K562 (cell line): ENCODE results near the gene GIPC3. TPM values are rescaled to one million over a fixed set of nuclear protein-coding genes. Genes with fewer than 3 reads are reported as not detected.

Source experiments
- ATF1 ChIP-seq, 2 experiments: fragments of 450-650 bp in 1 of 2; IDR thresholded peaks; 2 replicates each; pipeline ENCODE4 v1.6.1; 2016; ENCODE audit warnings: missing compliant biosample characterization in 1 of 2, missing genetic modification characterization in 1 of 2
- CBFB ChIP-seq: sonication (generic); formaldehyde crosslinking; IDR thresholded peaks from 2 replicates; pipeline ENCODE4 v1.4.0; 2020; ENCODE audit warnings: mild to moderate bottlenecking, missing genetic modification reagents
- CBX1 ChIP-seq: sonication (generic); IDR thresholded peaks from 2 replicates; pipeline ENCODE4 v1.6.1; 2016; ENCODE audit warnings: antibody characterized with exemption, low read depth, mild to moderate bottlenecking
- CTBP1 ChIP-seq: fragments of 450-650 bp; IDR thresholded peaks from 2 replicates; pipeline ENCODE4 v1.6.1; 2016; ENCODE audit warnings: borderline replicate concordance
- DPF2 ChIP-seq: fragments of 450-650 bp; IDR thresholded peaks from 2 replicates; pipeline ENCODE4 v1.6.1; 2016
- GABPB1 ChIP-seq: sonication (generic); formaldehyde crosslinking; IDR thresholded peaks from 2 replicates; pipeline ENCODE4 v1.8.0; 2022; ENCODE audit warnings: mild to moderate bottlenecking, missing genetic modification reagents
- HDAC2 ChIP-seq: fragments of 450-650 bp; IDR thresholded peaks from 2 replicates; pipeline ENCODE4 v1.6.1; 2016; ENCODE audit warnings: mild to moderate bottlenecking
- IFI16 ChIP-seq: fragments of 250-450 bp; sonication (Bioruptor Pico); IDR thresholded peaks from 2 replicates; pipeline ENCODE4 v2.1.2; 2022; ENCODE audit warnings: mild to moderate bottlenecking, inconsistent platforms
- SIN3A ChIP-seq, 2 experiments: fragments of 150-350 bp in 1 of 2; IDR thresholded peaks; 2 replicates each; pipeline ENCODE4 v1.6.1; 2011 to 2016; ENCODE audit warnings: borderline replicate concordance in 2 of 2, low read depth in 2 of 2, low read length in 2 of 2, mild to moderate bottlenecking in 2 of 2, moderate library complexity in 2 of 2; ENCODE audit not compliant: control insufficient read depth in 1 of 2
- SIRT6 ChIP-seq: IDR thresholded peaks from one replicate; pipeline ENCODE4 v1.6.1; 2012; ENCODE audit warnings: low read depth, mild to moderate bottlenecking, control low read depth, inconsistent platforms, low read length, moderate library complexity
- SP2 ChIP-seq: IDR thresholded peaks from 2 replicates; pipeline ENCODE4 v1.6.1; 2011; ENCODE audit warnings: mild to moderate bottlenecking, low read depth, low read length, moderate library complexity; ENCODE audit not compliant: poor library complexity, severe bottlenecking; ENCODE audit errors: extremely low read depth
- STAT5B ChIP-seq: fragments of 250-450 bp; sonication (Bioruptor Pico); IDR thresholded peaks from 2 replicates; pipeline ENCODE4 v1.8.0; 2021; ENCODE audit warnings: mild to moderate bottlenecking, inconsistent platforms
- TCF3 ChIP-seq: sonication (generic); formaldehyde crosslinking; IDR thresholded peaks from 2 replicates; pipeline ENCODE4 v1.4.0; 2020; ENCODE audit warnings: mild to moderate bottlenecking, missing genetic modification reagents
- TCF7 ChIP-seq: sonication (generic); IDR thresholded peaks from 2 replicates; pipeline ENCODE4 v1.6.1; 2016; ENCODE audit warnings: antibody characterized with exemption, borderline replicate concordance
- XRCC3 ChIP-seq: fragments of 450-650 bp; IDR thresholded peaks from 2 replicates; pipeline ENCODE4 v1.6.1; 2017; ENCODE audit warnings: mild to moderate bottlenecking, moderate library complexity
- ZBTB40 ChIP-seq, 2 experiments: fragments of 450-650 bp in 1 of 2; sonication (generic) in 1 of 2; formaldehyde crosslinking in 1 of 2; IDR thresholded peaks; 2 replicates each; pipeline versions ENCODE4 v1.7.1 to v1.9.0; 2016 to 2022; ENCODE audit warnings: inconsistent platforms in 1 of 2, mild to moderate bottlenecking in 1 of 2, missing genetic modification reagents in 1 of 2
- ZFPM2 ChIP-seq: fragments of 250-450 bp; sonication (Bioruptor Pico); IDR thresholded peaks from 2 replicates; pipeline ENCODE4 v1.5.1; 2022; ENCODE audit warnings: mild to moderate bottlenecking
- ZNF280B ChIP-seq: fragments of 250-450 bp; sonication (Bioruptor Pico); IDR thresholded peaks from 2 replicates; pipeline ENCODE4 v1.5.1; 2021; ENCODE audit warnings: mild to moderate bottlenecking
- polyA plus RNA-seq, 8 experiments: library from polyadenylated mRNA; depleted of rRNA in 4 of 8; stranded (reverse) in 5 of 8; unstranded in 3 of 8; fragments of >200 nt; fragmentation: Nextera tagmentation in 2 of 8; fragmentation: Illumina TruSeq in 1 of 8; extraction: Ambion mirVana in 2 of 8; extraction: Trizol in 1 of 8; gene quantifications; 2 replicates each; pipeline versions ENCODE4 v1.2.1 to v1.2.3, GENCODE V29; 2011 to 2014; ENCODE audit warnings: inconsistent platforms in 1 of 8, missing spikeins in 1 of 8
- total RNA-seq, 7 experiments: library from RNA; depleted of rRNA in 6 of 7; stranded (reverse); fragments of >200 nt in 6 of 7; fragmentation: Illumina TruSeq in 2 of 7; extraction: Trizol in 2 of 7; gene quantifications; 2 replicates each; pipeline versions ENCODE4 v1.2.1 to v1.2.3, GENCODE V29; 2011 to 2021; ENCODE audit warnings: low replicate concordance in 1 of 7

GIPC3 gene
- total and polyA plus RNA-seq, 9 of the 15 experiments (the other 6 are each of a cell fraction or from before 2014, with no cell fraction given), result 0.03 to 3.6 (median 1.5) TPM; not detected in 1

- TF ChIP-seq ZBTB40 (IDR thresholded peaks at IDR 0.05), result peak; percentile 52
- TF ChIP-seq ZBTB40 (CRISPR knock-in tag; IDR thresholded peaks at IDR 0.05), result no peak
- TF ChIP-seq SP2, result peak; percentile 57
- peak; percentile 72 for TF ChIP-seq CTBP1
- TF ChIP-seq GABPB1 (CRISPR knock-in tag), result peak; percentile 75
- no peak for TF ChIP-seq TCF3
- TF ChIP-seq XRCC3, result no peak
- no peak for TF ChIP-seq ZNF280B
- peak; percentile 32; the same call in 1 of the 2 replicates for TF ChIP-seq HDAC2
- TF ChIP-seq TCF7, result no peak
- TF ChIP-seq DPF2, result no peak
- TF ChIP-seq CBX1, result peak; percentile 51; the same call in 1 of the 2 replicates
- TF ChIP-seq STAT5B (CRISPR knock-in tag), result no peak
- TF ChIP-seq SIRT6, result no peak
- TF ChIP-seq SIN3A (IDR thresholded peaks at IDR 0.05; ENCODE audit: borderline replicate concordance in 2 of 2, control insufficient read depth in 1 of 2, low read depth in 2 of 2, low read length in 2 of 2), result peak; percentile 13 to 77; a peak in 2 of 4 replicates
- no peak for TF ChIP-seq IFI16 (CRISPR knock-in tag)
- peak; percentile 52; the same call in 1 of the 2 replicates for TF ChIP-seq ATF1 (CRISPR knock-in tag; IDR thresholded peaks at IDR 0.05)
- TF ChIP-seq ATF1 (tag; IDR thresholded peaks at IDR 0.05), result peak; percentile 86
- no peak for TF ChIP-seq CBFB (CRISPR knock-in tag)
- no peak for TF ChIP-seq ZFPM2 (CRISPR knock-in tag)
These were observed 27.6 kb upstream of the GIPC3 start, which contains the start of gene MFSD12 (continued) for GRCh38 chr19:3557461-3558248.
